ENCODE results near the gene GPR151.

Gene GPR151

DNA sequence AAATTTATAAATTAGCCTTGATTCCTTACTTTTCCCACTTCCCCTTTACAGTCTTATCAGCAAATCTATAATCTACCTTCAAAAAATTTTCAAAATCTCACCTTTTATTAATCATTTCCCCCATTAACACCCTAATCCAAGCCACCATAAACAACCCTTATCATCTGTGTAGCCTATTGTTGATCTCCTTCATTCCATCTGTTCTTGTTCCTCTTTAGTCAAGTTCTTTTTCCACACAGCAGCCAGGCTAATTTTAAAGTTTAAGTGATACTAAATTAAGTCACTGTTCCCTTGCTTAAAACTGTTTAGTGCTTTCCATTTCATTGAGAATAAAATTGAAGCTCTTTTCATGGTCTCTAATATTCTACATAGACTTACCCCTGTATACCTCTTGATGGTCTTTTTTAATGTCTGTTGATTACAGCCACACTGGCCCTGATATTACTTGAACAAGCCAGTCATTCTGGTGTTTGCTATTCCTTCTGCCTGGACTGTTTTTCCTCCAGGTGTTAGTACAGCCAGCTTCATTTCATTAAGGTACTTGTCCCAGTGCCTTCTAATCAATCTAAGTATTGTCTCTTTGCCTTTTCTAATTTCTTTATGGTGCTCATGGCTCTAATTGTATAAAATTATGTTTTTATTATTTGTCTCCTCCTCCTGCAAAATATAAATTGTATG is 31.1 kb downstream of the GPR151 start:
- no peaks in the 10 kb centered on the region for H3K27me3 Mint-ChIP-seq
- DNase-seq (no peak), ATAC-seq (no peak)
- H3K9me3 Mint-ChIP-seq, result no peaks in the 10 kb centered on the region
- no peaks in the 10 kb centered on the region for H3K4me1 Mint-ChIP-seq
- no peak overlapping the region for H3K27ac Mint-ChIP-seq
- H3K4me3 Mint-ChIP-seq, result no peak overlapping the region

DNA sequence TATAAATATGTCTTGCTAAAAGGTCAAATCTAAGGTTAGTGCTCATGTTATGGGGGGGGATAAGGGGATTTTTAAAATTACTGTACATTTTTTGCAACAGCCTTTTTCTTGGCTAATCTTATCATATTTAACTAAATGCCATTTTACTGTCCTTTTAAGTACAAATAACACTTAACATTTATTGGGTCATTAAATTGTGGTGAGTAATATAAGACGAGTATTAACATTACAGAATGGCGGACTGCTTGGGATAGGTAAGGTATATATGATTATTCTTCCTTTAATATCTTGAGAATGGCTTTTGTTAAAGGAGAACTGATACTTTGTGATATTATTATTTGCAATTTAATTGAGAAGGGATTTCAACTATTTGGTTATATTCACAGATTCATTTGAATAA is 33.2 kb downstream of the GPR151 start:
- Mint-ChIP-seq H3K4me3 (no peak overlapping the region), H3K4me1 (no peaks in the 10 kb centered on the region), H3K9me3 (no peaks in the 10 kb centered on the region), H3K27ac (no peak overlapping the region), H3K27me3 (no peaks in the 10 kb centered on the region)
- no peak for DNase-seq
- ATAC-seq, result no peak

DNA sequence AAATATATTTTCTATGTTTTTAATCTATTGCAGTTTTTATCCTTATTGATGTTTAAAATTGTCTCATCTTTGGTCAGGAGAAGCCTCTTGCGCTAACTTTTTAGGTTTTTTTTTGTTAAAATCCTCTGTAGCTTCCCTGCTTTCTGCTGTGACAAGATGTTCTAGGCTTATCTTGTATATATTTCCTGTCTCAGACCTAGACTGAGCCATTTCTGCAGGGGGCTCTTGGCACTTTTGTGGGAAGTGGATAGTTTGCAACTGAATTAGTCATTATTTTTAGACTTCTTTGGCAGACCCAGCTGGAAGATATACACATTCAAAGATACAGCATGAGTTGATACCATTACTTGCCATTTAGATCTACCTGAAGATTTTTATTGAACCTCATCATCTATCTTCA is 40.1 kb downstream of the GPR151 start:
- Mint-ChIP-seq H3K27me3 (no peaks in the 10 kb centered on the region), H3K9me3 (no peaks in the 10 kb centered on the region), H3K27ac (no peak overlapping the region), H3K4me1 (no peaks in the 10 kb centered on the region), H3K4me3 (no peak overlapping the region)
- ATAC-seq (no peak), DNase-seq (no peak)

DNA sequence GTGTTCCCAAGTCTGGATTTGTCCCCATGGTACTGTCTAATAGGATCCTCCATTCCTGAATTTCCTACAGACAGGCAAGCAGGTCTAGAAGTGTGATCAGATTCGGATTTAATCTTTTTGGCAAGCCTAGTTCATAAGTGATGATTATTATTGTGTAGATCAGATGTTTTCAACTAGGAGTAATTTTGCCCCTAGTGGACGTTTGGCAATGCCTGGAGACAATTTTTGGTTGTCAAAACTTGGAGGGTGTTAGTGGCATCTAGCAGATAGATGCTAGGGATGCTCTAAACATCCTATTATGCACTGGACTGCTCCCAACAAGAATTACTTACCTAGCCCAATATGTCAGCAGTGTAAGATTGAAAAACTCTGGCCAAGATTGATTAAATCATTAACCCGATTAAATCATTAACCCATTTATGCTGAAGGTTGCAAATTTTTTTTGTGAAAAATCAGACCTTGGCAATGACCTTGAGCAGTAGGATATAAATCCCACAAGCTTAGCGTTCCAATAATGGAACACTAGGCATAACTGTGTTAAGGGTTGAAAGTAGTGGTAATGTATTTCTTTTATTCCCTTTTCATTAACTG is 40.7 kb downstream of the GPR151 start:
- H3K27ac Mint-ChIP-seq, result peak overlapping the region in 1 of 2 donors; percentile 76
- H3K4me3 Mint-ChIP-seq, result no peak overlapping the region
- no peaks in the 10 kb centered on the region for H3K9me3 Mint-ChIP-seq
- no peaks in the 10 kb centered on the region for H3K4me1 Mint-ChIP-seq
- ATAC-seq (no peak), DNase-seq (no peak)
- no peaks in the 10 kb centered on the region for H3K27me3 Mint-ChIP-seq

DNA sequence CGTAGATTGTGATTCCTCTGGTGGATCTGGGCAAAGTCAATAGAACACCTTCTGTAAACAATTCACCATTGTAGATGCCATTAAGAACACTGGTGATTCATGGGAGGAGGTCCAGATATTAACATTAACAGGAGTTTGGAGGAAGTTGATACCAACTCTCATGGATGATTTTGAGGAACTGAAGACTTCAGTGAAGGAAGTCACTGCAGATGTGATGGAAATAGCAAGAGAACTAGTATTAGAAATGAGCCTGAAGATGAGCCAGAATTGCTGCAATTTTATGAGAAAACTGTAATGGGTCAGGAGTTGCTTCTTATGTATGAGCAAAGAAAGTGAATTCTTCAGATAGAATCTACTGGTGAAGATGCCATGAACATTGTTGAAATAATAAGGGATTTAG is 41.9 kb downstream of the GPR151 start:
- no peak for ATAC-seq

DNA sequence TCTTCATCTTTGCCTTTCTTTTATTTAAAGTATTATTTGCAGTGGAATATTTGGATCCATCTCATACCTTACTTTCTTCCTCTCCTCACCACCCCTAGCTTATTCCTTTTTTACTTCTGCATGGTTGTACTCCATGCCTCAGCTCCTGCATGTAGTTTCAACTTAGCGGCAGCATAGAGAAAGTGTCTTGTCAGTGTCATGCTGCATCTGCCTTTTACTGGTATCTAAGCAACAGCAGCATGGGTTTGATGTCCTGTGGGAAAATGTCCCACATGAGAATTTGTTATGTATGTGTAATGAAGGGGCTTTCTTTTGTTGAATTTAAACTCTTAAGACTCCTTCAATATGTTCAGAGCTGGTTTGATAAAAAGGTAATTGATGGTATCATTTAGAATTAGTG is 48.2 kb downstream of the GPR151 start:
- no peak for ATAC-seq
- Mint-ChIP-seq H3K4me3 (peak overlapping the region in 1 of 2 donors; percentile 30), H3K9me3 (no peaks in the 10 kb centered on the region), H3K27ac (peak overlapping the region in 1 of 2 donors; percentile 42), H3K4me1 (peaks cover 18% of the 10 kb centered on the region), H3K27me3 (no peaks in the 10 kb centered on the region)
- no peak for DNase-seq

More for the DNA sequence above, 41.9 kb downstream of the GPR151 start:
- H3K4me3 Mint-ChIP-seq, result no peak overlapping the region
- H3K27ac Mint-ChIP-seq, result no peak overlapping the region
- no peaks in the 10 kb centered on the region for H3K4me1 Mint-ChIP-seq
- no peaks in the 10 kb centered on the region for H3K9me3 Mint-ChIP-seq
- no peaks in the 10 kb centered on the region for H3K27me3 Mint-ChIP-seq
- DNase-seq, result no peak

DNA sequence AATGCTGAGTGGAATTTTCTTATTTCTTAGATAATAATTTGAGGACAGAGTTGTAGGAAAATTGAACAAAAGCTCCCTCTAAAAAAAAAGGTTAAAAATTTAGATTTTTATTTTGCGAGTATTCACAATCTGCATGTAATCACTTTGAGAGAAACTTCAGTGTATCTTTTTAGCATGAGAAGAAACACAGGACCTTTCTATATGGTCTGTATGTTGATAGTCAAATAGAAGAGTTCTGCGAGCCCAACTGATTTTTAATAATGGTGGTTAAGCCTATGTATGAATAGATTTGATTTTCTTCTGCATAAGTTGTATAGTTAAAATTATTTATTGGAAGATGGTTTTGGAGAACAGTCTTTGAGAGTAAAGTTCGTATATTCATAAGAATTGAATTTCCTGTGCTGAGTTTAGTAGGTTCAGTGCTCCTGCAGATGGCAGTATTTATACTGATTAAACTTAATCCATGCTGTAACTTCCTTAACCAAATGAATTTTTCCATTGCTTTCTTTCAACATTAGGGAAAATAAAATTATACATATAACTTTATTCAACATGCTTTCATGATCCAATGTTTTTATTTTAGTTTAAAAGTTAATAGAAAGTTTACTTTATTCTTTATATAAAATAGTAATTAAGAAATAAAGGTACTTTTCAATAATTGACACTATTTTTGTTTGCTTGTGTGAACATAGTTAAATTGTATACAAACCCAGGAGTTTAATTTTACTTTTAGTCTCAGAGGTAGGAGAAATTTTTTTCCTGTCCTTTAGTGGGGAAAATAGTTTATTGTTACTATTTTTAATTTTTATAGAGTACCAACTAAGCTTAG is 49.3 kb downstream of the GPR151 start:
- ATAC-seq, result no peak
- Mint-ChIP-seq H3K27ac (no peak overlapping the region), H3K4me3 (no peak overlapping the region), H3K9me3 (no peaks in the 10 kb centered on the region), H3K4me1 (peaks cover 20% of the 10 kb centered on the region), H3K27me3 (no peaks in the 10 kb centered on the region)
- no peak for DNase-seq

DNA sequence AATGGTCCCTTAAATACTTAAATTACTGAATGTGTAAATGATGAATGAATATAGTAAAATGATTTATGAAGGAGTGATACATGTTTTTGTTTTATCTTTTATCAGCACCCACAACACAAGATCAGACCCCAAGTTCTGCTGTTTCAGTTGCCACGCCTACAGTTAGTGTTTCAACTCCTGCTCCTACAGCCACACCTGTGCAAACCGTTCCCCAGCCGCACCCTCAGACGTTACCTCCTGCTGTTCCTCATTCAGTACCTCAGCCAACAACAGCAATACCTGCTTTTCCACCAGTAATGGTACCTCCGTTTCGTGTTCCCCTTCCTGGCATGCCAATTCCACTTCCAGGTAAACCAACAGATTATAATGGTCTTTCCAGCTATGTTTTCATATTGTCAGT is 52.5 kb downstream of the GPR151 start:
- no peak for DNase-seq
- peaks cover 20% of the 10 kb centered on the region for H3K4me1 Mint-ChIP-seq
- no peak overlapping the region for H3K4me3 Mint-ChIP-seq

More for the DNA sequence above, 52.5 kb downstream of the GPR151 start:
- Mint-ChIP-seq H3K27ac (peak overlapping the region in 1 of 2 donors; percentile 53), H3K9me3 (no peaks in the 10 kb centered on the region), H3K27me3 (no peaks in the 10 kb centered on the region)
- no peak for ATAC-seq
